SU-DHL-6 (cell line): Measurements from ENCODE around the gene KCTD16.

Experiments used
- H2AFZ ChIP-seq: fragments of 200-600 bp; sonication (generic); 2 replicates; pipeline ENCODE4 v1.6.1; 2014; ENCODE audit warnings: low read depth, mild to moderate bottlenecking, moderate library complexity, mixed read lengths, antibody characterized with exemption, low read length; ENCODE audit not compliant: severe bottlenecking
- H3F3A ChIP-seq: fragments of 200-600 bp; shearing (Covaris generic); 2 replicates; pipeline ENCODE4 v1.6.0; 2016; ENCODE audit warnings: antibody characterized with exemption, mild to moderate bottlenecking; ENCODE audit not compliant: insufficient read depth
- H3K27ac ChIP-seq: fragments of 200-600 bp; sonication (generic); 2 replicates; pipeline ENCODE4 v1.5.1; 2016; ENCODE audit warnings: low read depth, mild to moderate bottlenecking, low read length, moderate library complexity, mixed read lengths
- H3K27me3 ChIP-seq: fragments of 200-600 bp; sonication (generic), shearing (Covaris generic); 2 replicates; pipeline ENCODE4 v1.6.0; 2014; ENCODE audit warnings: mild to moderate bottlenecking, low read length
- H3K36me3 ChIP-seq: fragments of 200-600 bp; sonication (generic); 2 replicates; pipeline ENCODE4 v1.6.1; 2014; ENCODE audit warnings: mild to moderate bottlenecking, low read length, mixed read lengths
- H3K4me2 ChIP-seq: fragments of 300-600, 200-600 bp; shearing (Covaris generic), sonication (generic); 2 replicates; pipeline ENCODE4 v1.6.0; 2014; ENCODE audit warnings: low read length, low read depth, mild to moderate bottlenecking; ENCODE audit not compliant: poor library complexity, severe bottlenecking
- H3K4me3 ChIP-seq: fragments of 200-600 bp; sonication (generic); 2 replicates; pipeline ENCODE4 v1.5.1; 2014; ENCODE audit warnings: antibody characterized with exemption, low read length, mild to moderate bottlenecking, mixed read lengths; ENCODE audit not compliant: insufficient read depth, poor library complexity, severe bottlenecking
- H3K79me2 ChIP-seq: fragments of 200-600 bp; sonication (generic); 2 replicates; pipeline ENCODE4 v1.6.1; 2014; ENCODE audit warnings: mild to moderate bottlenecking, low read length, moderate library complexity; ENCODE audit not compliant: insufficient read depth
- H3K9ac ChIP-seq: fragments of 200-600 bp; sonication (generic); 2 replicates; pipeline ENCODE4 v1.7.0; 2014; ENCODE audit warnings: mild to moderate bottlenecking, low read length
- H3K9me2 ChIP-seq: fragments of 200-600 bp; sonication (generic); replicated peaks from 2 replicates; pipeline ENCODE4 v1.6.1; 2014; ENCODE audit warnings: low read length; ENCODE audit not compliant: insufficient read depth
- H3K9me3 ChIP-seq: fragments of 200-600 bp; sonication (generic); 2 replicates; pipeline ENCODE4 v1.6.1; 2014; ENCODE audit warnings: low read length, mixed read lengths; ENCODE audit not compliant: insufficient read depth
- H4K20me1 ChIP-seq: fragments of 200-600 bp; sonication (generic); 2 replicates; pipeline ENCODE4 v1.6.1; 2014; ENCODE audit warnings: low read depth, mild to moderate bottlenecking, antibody characterized with exemption, low read length, moderate library complexity, mixed read lengths
- CTCF ChIP-seq: fragments of 200-600 bp; sonication (generic); IDR thresholded peaks from one replicate; pipeline ENCODE4 v1.5.1; 2017; ENCODE audit warnings: antibody characterized with exemption, mild to moderate bottlenecking, low read length, moderate library complexity; ENCODE audit not compliant: insufficient read depth, poor library complexity, severe bottlenecking
- EZH2phosphoT487 ChIP-seq: fragments of 200-600 bp; sonication (generic), shearing (Covaris generic); conservative IDR thresholded peaks from 2 replicates; pipeline ENCODE4 v1.6.1; 2018; ENCODE audit warnings: mild to moderate bottlenecking, antibody characterized with exemption, low read length, moderate library complexity, mixed read lengths

The KCTD16 gene

DNA sequence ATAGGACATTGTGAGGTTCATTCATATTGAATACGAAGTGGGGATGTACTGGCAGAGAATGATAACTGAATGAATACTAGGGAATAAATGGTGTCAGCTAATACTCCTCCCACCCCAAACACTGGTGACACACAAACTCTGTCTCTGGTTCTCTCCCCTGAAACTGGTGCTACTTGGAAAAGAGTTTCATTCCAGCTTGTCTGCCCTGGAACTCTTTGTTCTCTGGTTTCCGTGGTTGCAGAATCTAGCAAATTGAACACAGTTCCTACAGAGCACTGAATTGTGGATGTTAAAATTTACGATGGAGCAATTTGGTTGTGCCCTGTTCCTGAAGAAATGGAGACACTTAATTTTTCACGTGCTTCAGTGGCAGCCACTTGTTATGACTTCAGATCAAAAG, 181.7 kb downstream of the KCTD16 start:
- Histone ChIP-seq H3K27ac (no peak overlapping the region), H3K9me2 (no peaks in the 10 kb centered on the region), H3K27me3 (no peaks in the 10 kb centered on the region), H3K9ac (no peak overlapping the region), H3K9me3 (no peaks in the 10 kb centered on the region), H4K20me1 (no peaks in the 10 kb centered on the region), H3K36me3 (no peaks in the 10 kb centered on the region), H2AFZ (no peak overlapping the region), H3K79me2 (no peaks in the 10 kb centered on the region), H3F3A (no peaks in the 10 kb centered on the region), H3K4me3 (no peak overlapping the region), H3K4me2 (no peak overlapping the region)
- TF ChIP-seq CTCF (no peak), EZH2phosphoT487 (no peak)

- Histone ChIP-seq H3K4me3 (no peak overlapping the region), H3K36me3 (no peaks in the 10 kb centered on the region), H3K9me3 (no peaks in the 10 kb centered on the region), H3K27ac (no peak overlapping the region), H3F3A (no peaks in the 10 kb centered on the region), H3K9me2 (no peaks in the 10 kb centered on the region), H3K79me2 (no peaks in the 10 kb centered on the region), H3K27me3 (no peaks in the 10 kb centered on the region), H3K9ac (no peak overlapping the region), H2AFZ (no peak overlapping the region), H3K4me2 (no peak overlapping the region), H4K20me1 (no peaks in the 10 kb centered on the region)
- TF ChIP-seq CTCF, result no peak
- TF ChIP-seq EZH2phosphoT487, result no peak
Observed at GRCh38 chr5:144352732-144353317, 182.2 kb downstream of the KCTD16 start.

- Histone ChIP-seq H3K9me2 (no peaks in the 10 kb centered on the region), H3K9ac (no peak overlapping the region), H3K36me3 (no peaks in the 10 kb centered on the region), H3K79me2 (no peaks in the 10 kb centered on the region), H3F3A (no peaks in the 10 kb centered on the region), H4K20me1 (no peaks in the 10 kb centered on the region), H3K27ac (no peak overlapping the region), H3K27me3 (no peaks in the 10 kb centered on the region), H2AFZ (no peak overlapping the region), H3K4me2 (no peak overlapping the region), H3K4me3 (no peak overlapping the region), H3K9me3 (no peaks in the 10 kb centered on the region)
- no peak for TF ChIP-seq CTCF
- TF ChIP-seq EZH2phosphoT487, result no peak
Observed at GRCh38 chr5:144356489-144356888, 185.8 kb downstream of the KCTD16 start.

DNA sequence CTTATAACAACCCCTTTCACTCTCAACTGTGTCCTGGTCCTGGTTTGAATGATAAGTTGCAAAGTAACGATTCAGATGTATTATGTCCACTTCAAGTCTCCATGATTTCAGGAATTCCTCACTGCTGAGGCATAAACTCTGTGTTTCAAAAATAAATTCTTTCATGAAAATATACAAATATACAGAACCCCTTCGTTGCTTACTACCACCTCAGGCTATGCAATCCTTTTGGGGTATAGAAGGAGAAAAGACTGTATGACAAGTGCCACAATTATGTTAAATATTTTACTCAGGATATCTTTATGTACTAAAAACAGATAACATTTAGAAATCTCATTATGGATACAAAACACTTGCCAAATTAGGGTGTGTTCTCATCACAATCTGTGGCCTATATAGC, 190.7 kb downstream of the KCTD16 start:
- Histone ChIP-seq H3K9me3 (no peaks in the 10 kb centered on the region), H3K79me2 (no peaks in the 10 kb centered on the region), H3K9ac (no peak overlapping the region), H2AFZ (no peak overlapping the region), H3K9me2 (no peaks in the 10 kb centered on the region), H3K4me2 (no peak overlapping the region), H4K20me1 (no peaks in the 10 kb centered on the region), H3F3A (no peaks in the 10 kb centered on the region), H3K4me3 (no peak overlapping the region), H3K36me3 (no peaks in the 10 kb centered on the region), H3K27ac (no peak overlapping the region), H3K27me3 (no peaks in the 10 kb centered on the region)
- no peak for TF ChIP-seq CTCF
- TF ChIP-seq EZH2phosphoT487, result no peak
